Kidney (tissue), 14 donors: ENCODE data around the gene RNU7-1. TPM values are rescaled to one million over a fixed set of nuclear protein-coding genes. Genes with fewer than 3 reads are reported as not detected.

Experiments
- DNase-seq, 5 donors: peaks; one replicate each; pipeline ENCODE4 v3.0.0-alpha.2; 2013 to 2020
- FAIRE-seq: peaks from 2 replicates; lab custom pipeline; 2012; peaks lifted over from hg19 to GRCh38; lab: Jason Lieb, UNC
- H3K27ac ChIP-seq, 2 donors: one replicate each; pipeline ENCODE4 v1.7.0; 2013; ENCODE audit warnings: low read depth in 2 of 2, low read length in 2 of 2, inconsistent platforms in 1 of 2
- H3K27me3 ChIP-seq: one replicate; pipeline ENCODE4 v1.7.1; 2013; ENCODE audit warnings: low read length, inconsistent platforms; ENCODE audit not compliant: control insufficient read depth, insufficient read depth
- H3K36me3 ChIP-seq, 3 donors: one replicate each; pipeline versions ENCODE4 v1.7.0 to v1.7.1; 2013; ENCODE audit warnings: low read length in 3 of 3, control low read depth in 1 of 3, inconsistent platforms in 1 of 3; ENCODE audit not compliant: insufficient read depth in 3 of 3, control insufficient read depth in 2 of 3
- H3K4me1 ChIP-seq, 3 donors: one replicate each; pipeline versions ENCODE4 v1.7.0 to v1.7.1; 2013; ENCODE audit warnings: low read length in 3 of 3, inconsistent platforms in 1 of 3, low read depth in 1 of 3; ENCODE audit not compliant: control insufficient read depth in 2 of 3, insufficient read depth in 2 of 3
- H3K4me3 ChIP-seq, 3 donors: one replicate each; pipeline versions ENCODE4 v1.7.0 to v1.8.1; 2013; ENCODE audit warnings: low read length in 3 of 3, control low read depth in 1 of 3, inconsistent platforms in 1 of 3
- H3K9ac ChIP-seq, 3 donors: one replicate each; pipeline versions ENCODE4 v1.7.0 to v1.7.1; 2013; ENCODE audit warnings: low read length in 3 of 3, control low read depth in 1 of 3, inconsistent platforms in 1 of 3
- H3K9me3 ChIP-seq, 3 donors: one replicate each; pipeline versions ENCODE4 v1.7.0 to v1.7.1; 2013; ENCODE audit warnings: low read length in 3 of 3, control low read depth in 1 of 3, inconsistent platforms in 1 of 3; ENCODE audit not compliant: control insufficient read depth in 2 of 3, insufficient read depth in 1 of 3
- CTCF ChIP-seq: IDR thresholded peaks from 3 replicates; pipeline ENCODE4 v1.5.1; 2012; ENCODE audit warnings: mild to moderate bottlenecking, moderate library complexity, borderline replicate concordance; ENCODE audit not compliant: insufficient read depth; ENCODE audit errors: extremely low read depth
- intact Hi-C: fragments of 100-400 bp; cut with DNase I; formaldehyde crosslinking; loops from one replicate; pipeline ENCODE4 v1.11.1; 2022
- polyA plus RNA-seq: library from polyadenylated mRNA; stranded (reverse); fragments of 350-450 nt; fragmentation: Illumina TruSeq; extraction: RNeasy Lipid Tissue Mini Kit (QIAGEN cat#74804); gene quantifications from one replicate; pipeline ENCODE4 v1.2.3, GENCODE V29; 2014; ENCODE audit warnings: low read depth, low replicate concordance; ENCODE audit not compliant: insufficient read depth
- total RNA-seq: library from RNA; stranded (reverse); fragmentation: NEBNext Ultra II Directional; extraction: Animal tissue kit (Norgen Biotek cat#: 25700); gene quantifications from one replicate; pipeline ENCODE4 v1.2.1, GENCODE V29; 2021
- donor health status: control.
- donor health status: control.
- donor health status: control.
- donor health status: control.
- donor health status: control.
- donor health status: DM: yes; HTN: yes; CAD: no.
- donor health status: Normal renal cell carcinoma (clear cell type).

RNU7-1 gene
- total and polyA plus RNA-seq, 2 donors from 2014 or later: not detected

GRCh38 chr12:6961278-6961694 is 17.7 kb downstream of the RNU7-1 start:
- H3K36me3 ChIP-seq: peaks cover 2 to 16% (median 7%) of the 10 kb centered on the region in 3 donors
- no peak for TF ChIP-seq CTCF
- peaks cover 0 to 26% (median 13%) of the 10 kb centered on the region in 3 donors for H3K4me1 ChIP-seq
- peak overlapping the region in 1 of 3 donors; percentile 15 for H3K4me3 ChIP-seq
- intact Hi-C loops: no loop called here
- no peaks in the 10 kb centered on the region for H3K27me3 ChIP-seq
- peak overlapping the region; percentile 0 to 80 for H3K27ac ChIP-seq
- H3K9ac ChIP-seq: peak overlapping the region in 1 of 3 donors; percentile 27
- FAIRE-seq: no peak
- no peaks in the 10 kb centered on the region for H3K9me3 ChIP-seq
- DNase-seq: peak in 2 of 5 donors; percentile 63 to 91

GRCh38 chr12:6961695-6962284 is 18.2 kb downstream of the RNU7-1 start:
- intact Hi-C loops: no loop called here
- TF ChIP-seq CTCF: peak; percentile 17
- peak overlapping the region in 1 of 3 donors; percentile 27 for H3K9ac ChIP-seq
- H3K4me3 ChIP-seq: peak overlapping the region in 1 of 3 donors; percentile 32
- peaks cover 0 to 26% (median 13%) of the 10 kb centered on the region in 3 donors for H3K4me1 ChIP-seq
- no peaks in the 10 kb centered on the region for H3K9me3 ChIP-seq
- FAIRE-seq: no peak
- H3K27ac ChIP-seq: peak overlapping the region; percentile 0 to 80
- peak; percentile 69 to 88 (median 83) for DNase-seq
- H3K27me3 ChIP-seq: no peaks in the 10 kb centered on the region
- H3K36me3 ChIP-seq: peaks cover 4 to 21% (median 9%) of the 10 kb centered on the region in 3 donors

GRCh38 chr12:6962285-6963015 is 18.8 kb downstream of the RNU7-1 start:
- H3K9ac ChIP-seq: peak overlapping the region in 1 of 3 donors; percentile 27
- intact Hi-C loops: no loop called here
- H3K9me3 ChIP-seq: no peaks in the 10 kb centered on the region
- DNase-seq (peak in 1 of 5 donors; percentile 71), FAIRE-seq (no peak)
- H3K27me3 ChIP-seq: no peaks in the 10 kb centered on the region
- H3K4me1 ChIP-seq: peaks cover 0 to 26% (median 13%) of the 10 kb centered on the region in 3 donors
- peak overlapping the region; percentile 71 to 80 for H3K27ac ChIP-seq
- peaks cover 4 to 28% (median 14%) of the 10 kb centered on the region in 3 donors for H3K36me3 ChIP-seq
- TF ChIP-seq CTCF: no peak
- H3K4me3 ChIP-seq: peak overlapping the region in 1 of 3 donors; percentile 32
